Skeletal muscle cell (primary cell): ENCODE measurements around the gene PIK3AP1.
"Not testable (repeated sequence)": the region's sequence is repeated elsewhere in the genome, so short reads cannot be mapped to it uniquely, and the experiment has no call there.

Experiments used
- DNase-seq: peaks from one replicate; pipeline ENCODE4 v3.0.0-alpha.2; 2010; ENCODE audit warnings: low read depth
- H3K4me3 ChIP-seq: 2 replicates; pipeline ENCODE4 v1.5.1; 2011; ENCODE audit warnings: low read depth, mild to moderate bottlenecking, control low read depth, low read length, moderate library complexity

Gene PIK3AP1

GRCh38 chr10:96701265-96701664 is 19.0 kb downstream of the PIK3AP1 start:
- no peak for DNase-seq
- H3K4me3 ChIP-seq = no peak overlapping the region

DNA sequence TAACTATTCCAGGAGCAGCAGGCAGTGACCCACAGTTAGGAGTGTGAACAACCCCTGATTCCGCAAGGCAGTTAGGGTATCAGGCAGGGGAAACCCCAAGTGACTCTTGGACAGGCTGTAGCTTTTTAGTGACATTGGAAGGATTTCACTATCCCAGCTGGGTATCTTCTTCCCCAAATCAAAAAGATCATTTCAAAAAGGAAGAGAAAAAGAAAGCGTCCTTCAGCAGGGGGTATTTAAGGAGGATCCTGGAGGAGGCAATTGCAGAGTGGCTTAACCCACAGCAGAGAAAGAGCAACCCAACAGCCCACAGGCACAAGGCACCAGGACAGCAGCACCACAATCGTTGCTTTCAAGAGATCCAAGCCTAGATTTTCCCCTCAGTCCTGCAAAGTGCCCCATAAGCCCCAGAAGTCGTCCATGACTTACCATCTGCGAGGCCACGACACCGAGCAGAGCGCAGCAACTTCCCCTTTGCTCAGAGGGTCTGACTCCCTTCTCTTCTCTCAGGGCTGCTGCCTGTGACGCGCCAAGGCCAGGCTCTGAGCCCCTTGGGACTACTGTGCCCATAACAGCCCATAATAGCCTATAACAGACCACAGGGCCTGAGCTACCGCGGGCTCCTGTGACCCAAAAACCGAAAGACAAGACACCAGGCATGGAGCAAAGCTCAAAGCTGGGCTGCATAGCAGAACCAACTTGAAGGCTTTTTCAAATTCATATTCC is 19.8 kb downstream of the PIK3AP1 start:
- no peak overlapping the region for H3K4me3 ChIP-seq
- DNase-seq = no peak

GRCh38 chr10:96699613-96700012 is 20.7 kb downstream of the PIK3AP1 start:
- no peak for DNase-seq
- H3K4me3 ChIP-seq = no peak overlapping the region

DNA sequence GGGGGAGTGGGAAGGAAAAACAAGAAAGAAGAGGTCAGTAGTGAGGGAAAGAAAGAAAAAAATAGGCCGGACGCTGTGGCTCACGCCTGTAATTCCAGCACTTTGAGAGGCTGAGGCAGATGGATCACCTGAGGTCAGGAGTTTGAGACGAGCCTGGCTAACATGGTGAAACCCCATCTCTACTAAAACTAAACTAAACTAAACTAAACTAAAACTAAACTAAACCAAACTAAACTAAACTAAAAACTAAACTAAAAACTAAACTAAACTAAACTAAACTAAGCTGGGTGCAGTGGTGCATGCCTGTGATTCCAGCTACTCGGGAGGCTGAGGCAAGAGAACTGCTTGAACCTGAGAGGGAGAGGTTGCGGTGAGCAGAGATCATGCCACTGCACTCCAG is 22.0 kb downstream of the PIK3AP1 start:
- not testable (repeated sequence) for DNase-seq, H3K4me3 ChIP-seq

DNA sequence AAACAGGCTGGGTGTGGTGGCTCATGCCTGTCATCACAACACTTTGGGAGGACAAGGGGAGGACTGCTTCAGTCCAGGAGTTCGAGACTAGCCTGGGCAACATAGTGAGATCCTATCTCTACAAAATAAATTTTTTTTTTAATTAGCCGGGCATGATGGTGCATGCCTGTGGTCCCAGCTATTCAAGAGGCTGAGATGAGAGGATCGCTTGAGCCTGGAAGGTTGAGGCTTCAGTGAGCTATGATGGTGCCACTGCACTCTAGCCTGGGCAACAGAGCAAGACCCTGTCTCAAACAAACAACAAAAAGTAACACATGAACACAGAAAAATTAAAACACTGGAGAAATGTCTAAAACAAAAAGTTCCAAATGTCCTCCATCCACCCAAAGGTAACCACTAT is 22.9 kb downstream of the PIK3AP1 start:
- no peak overlapping the region for H3K4me3 ChIP-seq
- DNase-seq = no peak

GRCh38 chr10:96696845-96697425 is 23.4 kb downstream of the PIK3AP1 start:
- H3K4me3 ChIP-seq = no peak overlapping the region
- DNase-seq = no peak

- no peak for DNase-seq
- H3K4me3 ChIP-seq = no peak overlapping the region
These were observed 24.2 kb downstream of the PIK3AP1 start for GRCh38 chr10:96695975-96696634.

DNA sequence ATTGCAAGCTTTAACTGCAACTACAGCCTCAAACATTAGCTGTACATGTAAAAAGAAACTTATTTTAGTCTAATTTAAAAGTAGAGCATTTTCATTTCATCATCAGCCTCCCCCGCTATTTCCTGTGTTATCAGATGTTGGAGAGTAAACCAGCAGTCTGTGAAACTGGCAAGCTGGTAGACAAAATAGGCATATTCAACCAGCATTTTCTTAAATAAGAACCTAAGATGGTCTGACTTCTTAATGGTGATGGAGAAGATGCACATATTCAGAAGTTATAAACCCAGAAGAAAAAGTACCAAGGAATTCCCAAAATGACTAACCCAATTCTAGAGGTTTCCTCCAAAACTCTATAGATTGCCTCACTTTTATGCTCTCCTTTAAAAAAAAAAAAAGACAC is 24.9 kb downstream of the PIK3AP1 start:
- no peak for DNase-seq
- H3K4me3 ChIP-seq = no peak overlapping the region

DNA sequence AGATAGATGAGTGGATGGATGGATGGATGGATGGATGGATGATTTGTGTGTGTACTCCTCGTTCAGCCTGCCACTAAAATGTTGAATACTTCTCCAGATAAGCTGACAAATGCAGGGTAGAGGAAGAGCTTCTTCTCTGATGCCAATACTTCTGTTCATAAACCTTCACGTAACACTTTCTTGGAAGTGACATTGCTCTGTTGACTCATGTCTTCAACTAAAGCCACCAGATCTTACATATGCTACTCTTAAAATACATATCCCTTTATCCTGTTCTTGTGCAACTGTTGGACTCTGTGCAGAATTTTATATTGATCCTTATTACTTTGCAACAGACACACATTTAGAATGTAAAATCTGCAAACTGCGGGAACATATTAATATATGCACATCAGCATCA is 26.9 kb downstream of the PIK3AP1 start:
- H3K4me3 ChIP-seq = no peak overlapping the region

GRCh38 chr10:96692427-96692826 is 27.9 kb downstream of the PIK3AP1 start:
- no peak overlapping the region for H3K4me3 ChIP-seq
- DNase-seq = no peak

More for the DNA sequence above, 26.9 kb downstream of the PIK3AP1 start:
- no peak for DNase-seq

- DNase-seq = no peak
- no peak overlapping the region for H3K4me3 ChIP-seq
These were observed 28.6 kb downstream of the PIK3AP1 start for GRCh38 chr10:96691761-96692160.

GRCh38 chr10:96690755-96691730 is 29.3 kb downstream of the PIK3AP1 start:
- no peak for DNase-seq
- no peak overlapping the region for H3K4me3 ChIP-seq

- H3K4me3 ChIP-seq = no peak overlapping the region
- DNase-seq = no peak
These were observed 31.5 kb downstream of the PIK3AP1 start for GRCh38 chr10:96688789-96689188.

- no peak for DNase-seq
- no peak overlapping the region for H3K4me3 ChIP-seq
These were observed 32.8 kb downstream of the PIK3AP1 start for GRCh38 chr10:96687317-96688012.

DNA sequence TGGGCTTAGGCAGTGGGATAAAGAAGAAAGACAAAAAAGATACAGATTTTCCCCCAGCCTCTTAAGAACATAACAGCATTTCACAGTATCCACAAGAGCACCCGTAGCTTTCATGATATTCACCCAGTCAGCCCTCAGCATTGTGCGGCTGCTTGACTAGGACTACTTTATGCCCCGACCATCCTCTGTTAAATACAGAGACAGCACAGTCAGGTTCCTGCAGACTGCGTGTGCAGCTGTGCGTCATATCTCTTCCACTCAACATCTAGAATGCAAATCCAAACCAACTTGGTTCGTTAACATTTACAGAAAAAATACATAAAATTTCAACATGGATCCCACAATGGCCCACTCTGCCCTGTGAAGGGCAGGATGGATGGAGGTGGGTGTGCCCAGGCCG is 33.8 kb downstream of the PIK3AP1 start:
- H3K4me3 ChIP-seq = no peak overlapping the region

GRCh38 chr10:96685306-96685705 is 35.0 kb downstream of the PIK3AP1 start:
- no peak for DNase-seq
- H3K4me3 ChIP-seq = no peak overlapping the region

More for the DNA sequence above, 33.8 kb downstream of the PIK3AP1 start:
- no peak for DNase-seq

DNA sequence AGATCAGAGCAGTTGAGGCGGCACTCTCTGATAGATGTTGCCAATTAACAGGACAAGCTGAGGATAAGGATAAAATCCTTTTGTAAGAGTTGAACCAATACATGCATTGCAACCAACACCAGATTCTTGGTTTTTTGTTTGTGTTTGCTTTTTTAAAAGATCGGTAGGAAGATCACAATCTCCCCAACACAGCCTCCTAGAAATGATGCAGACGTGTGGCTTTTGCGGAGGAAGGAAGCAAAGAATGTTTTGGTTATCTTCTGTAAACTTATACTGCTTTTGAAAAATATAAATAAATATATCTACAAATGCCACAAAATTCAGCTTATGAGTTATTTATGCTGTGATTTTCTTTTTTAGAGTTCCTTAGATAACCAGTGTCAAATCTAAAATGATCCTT is 35.5 kb downstream of the PIK3AP1 start:
- no peak overlapping the region for H3K4me3 ChIP-seq
- DNase-seq = no peak

DNA sequence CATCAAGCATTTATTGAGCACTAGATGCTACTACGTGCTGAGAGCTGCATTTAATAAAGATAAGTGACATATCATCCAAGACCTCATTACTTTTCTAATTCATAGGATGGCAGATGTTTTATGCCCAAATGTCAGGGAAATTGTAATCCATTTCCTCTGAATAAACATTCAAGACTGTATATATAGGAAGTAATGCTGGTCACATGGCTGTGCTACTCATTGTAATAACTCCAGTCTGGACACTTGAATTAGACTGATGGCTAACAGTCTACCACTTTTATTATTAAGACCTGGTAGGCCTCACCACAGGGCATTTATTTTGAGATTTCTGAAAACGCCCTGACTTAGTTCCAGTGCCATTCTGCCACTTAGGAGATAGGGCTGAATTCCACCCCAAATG is 36.6 kb downstream of the PIK3AP1 start:
- no peak overlapping the region for H3K4me3 ChIP-seq
- no peak for DNase-seq

- no peak overlapping the region for H3K4me3 ChIP-seq
- DNase-seq = no peak
These were observed 37.2 kb downstream of the PIK3AP1 start for GRCh38 chr10:96683065-96683464.
